Activated naive CD8-positive, alpha-beta T cell treated with anti-CD3 and anti-CD28 coated beads, Interleukin-2, amount 50 U/mL, for 24 hours (primary cell): ENCODE results near the gene COG6.

ENCODE experiments used
- ATAC-seq: fragments of 150-1000 bp; cut with Tn5 transposase; one replicate; pipeline ENCODE4 v1.10.0; 2021
- DNase-seq: peaks from one replicate; pipeline ENCODE4 v3.0.0; 2021
- H3K27ac Mint-ChIP-seq: one replicate; pipeline ENCODE4 v1.8.0; 2021; ENCODE audit warnings: mild to moderate bottlenecking, mixed read lengths
- H3K27me3 Mint-ChIP-seq: one replicate; pipeline ENCODE4 v1.8.0; 2021; ENCODE audit warnings: mixed read lengths
- H3K36me3 Mint-ChIP-seq: one replicate; pipeline ENCODE4 v1.8.0; 2021; ENCODE audit warnings: low read depth, mixed read lengths
- H3K4me1 Mint-ChIP-seq: one replicate; pipeline ENCODE4 v1.8.0; 2021; ENCODE audit warnings: mixed read lengths
- H3K4me3 Mint-ChIP-seq: one replicate; pipeline ENCODE4 v1.8.0; 2021; ENCODE audit warnings: mild to moderate bottlenecking, moderate library complexity, mixed read lengths
- H3K9me3 Mint-ChIP-seq: one replicate; pipeline ENCODE4 v1.8.0; 2021; ENCODE audit warnings: mixed read lengths

Gene COG6

GRCh38 chr13:39768962-39769361 lies 113.5 kb downstream of the COG6 start:
- peaks cover 8% of the 10 kb centered on the region for H3K9me3 Mint-ChIP-seq
- H3K27me3 Mint-ChIP-seq = no peaks in the 10 kb centered on the region
- H3K4me3 Mint-ChIP-seq = no peak overlapping the region
- peaks cover 20% of the 10 kb centered on the region for H3K4me1 Mint-ChIP-seq
- ATAC-seq = no peak
- H3K27ac Mint-ChIP-seq = no peak overlapping the region
- H3K36me3 Mint-ChIP-seq = peaks cover 2% of the 10 kb centered on the region
- DNase-seq = no peak

DNA sequence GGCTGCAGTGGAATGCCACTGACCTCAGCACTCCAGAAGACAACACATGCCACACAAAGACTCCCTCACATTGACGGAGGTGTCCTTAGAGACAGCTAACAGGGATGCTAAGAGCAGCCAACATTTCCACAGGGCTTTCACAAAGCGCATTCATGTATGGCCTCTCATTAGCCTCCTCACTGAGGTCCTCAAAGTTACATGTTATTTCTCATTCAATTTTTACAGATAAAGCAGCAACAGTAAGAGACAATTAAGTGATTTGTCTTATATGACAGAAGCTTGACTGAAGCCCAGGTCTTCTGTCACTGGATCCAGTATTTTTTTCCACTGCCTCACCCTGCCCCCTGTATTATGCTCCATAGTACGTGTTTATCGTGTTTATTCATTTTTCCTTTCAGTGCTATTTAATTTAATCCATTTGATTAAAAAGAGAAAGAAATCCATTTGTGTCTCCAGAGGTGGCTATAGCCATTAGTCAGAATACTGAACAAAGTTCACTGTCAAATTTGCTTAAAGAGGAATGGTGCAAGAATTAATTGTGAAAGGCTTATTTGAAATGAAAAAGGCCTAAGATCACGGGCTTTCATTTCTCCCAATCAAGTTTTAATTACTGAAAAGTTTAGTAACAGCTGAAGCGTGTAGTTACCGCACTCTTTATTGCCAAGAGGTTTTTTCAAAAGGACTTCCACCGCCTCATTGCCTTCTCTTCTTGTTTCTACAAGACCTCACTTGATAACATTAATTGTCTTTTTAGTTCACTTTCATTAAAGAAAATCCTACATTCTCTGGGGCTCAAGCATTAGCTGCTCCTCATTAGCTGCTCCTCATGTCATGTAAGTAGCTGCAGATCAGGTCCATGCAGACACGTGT lies 115.0 kb downstream of the COG6 start:
- DNase-seq (no peak), ATAC-seq (no peak)
- Mint-ChIP-seq H3K27me3 (no peaks in the 10 kb centered on the region), H3K4me3 (no peak overlapping the region), H3K9me3 (peaks cover 8% of the 10 kb centered on the region), H3K27ac (no peak overlapping the region), H3K4me1 (peaks cover 25% of the 10 kb centered on the region), H3K36me3 (peaks cover 2% of the 10 kb centered on the region)

DNA sequence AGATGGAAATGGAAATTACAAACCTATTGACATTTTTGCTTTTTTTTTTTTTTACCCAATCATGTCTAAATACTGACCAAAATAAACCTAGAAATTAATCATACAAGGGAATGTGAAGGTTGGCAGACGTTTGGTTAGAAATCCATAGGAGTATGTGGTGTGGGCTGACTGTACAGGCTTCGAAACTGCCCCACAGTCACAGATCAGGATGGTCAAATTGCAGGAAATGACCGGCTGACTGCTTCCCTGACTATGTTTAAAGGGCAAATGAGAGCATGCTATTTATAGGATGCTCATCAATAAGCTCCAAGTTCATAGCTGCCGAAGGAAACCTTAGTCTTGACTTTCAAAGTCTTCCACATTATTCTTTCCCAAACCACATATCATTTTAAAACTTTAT lies 118.4 kb downstream of the COG6 start:
- no peak overlapping the region for H3K4me3 Mint-ChIP-seq
- no peak for ATAC-seq

DNA sequence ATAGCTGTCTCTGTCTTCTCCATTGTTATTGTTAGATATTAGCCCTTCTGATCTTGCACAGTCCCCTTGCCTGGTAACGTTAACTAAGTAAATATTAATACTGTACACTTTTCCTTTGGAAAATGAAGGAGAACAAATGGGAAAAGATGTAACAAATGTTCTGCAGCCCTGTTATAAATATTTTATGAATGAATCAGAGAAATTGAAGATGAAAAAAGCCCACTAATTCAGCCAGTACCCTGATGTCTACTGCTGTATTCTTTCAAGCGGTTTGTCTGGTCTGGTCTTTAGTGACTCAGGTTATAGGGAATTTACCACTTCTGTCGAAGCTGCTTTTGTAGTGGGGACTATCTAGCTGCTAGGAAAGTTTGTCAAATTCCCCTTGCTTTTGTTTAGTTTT lies 121.0 kb downstream of the COG6 start:
- no peak for DNase-seq
- Mint-ChIP-seq H3K36me3 (peaks cover 10% of the 10 kb centered on the region), H3K4me1 (peaks cover 59% of the 10 kb centered on the region), H3K4me3 (no peak overlapping the region), H3K27ac (peak overlapping the region; percentile 97), H3K9me3 (peaks cover 24% of the 10 kb centered on the region), H3K27me3 (no peaks in the 10 kb centered on the region)
- ATAC-seq = peak; percentile 77

More for the DNA sequence above, 118.4 kb downstream of the COG6 start:
- Mint-ChIP-seq H3K27ac (no peak overlapping the region), H3K36me3 (peaks cover 6% of the 10 kb centered on the region), H3K4me1 (peaks cover 38% of the 10 kb centered on the region), H3K9me3 (peaks cover 22% of the 10 kb centered on the region), H3K27me3 (no peaks in the 10 kb centered on the region)
- DNase-seq = no peak

- Mint-ChIP-seq H3K9me3 (peaks cover 23% of the 10 kb centered on the region), H3K27me3 (no peaks in the 10 kb centered on the region)
- ATAC-seq = no peak
Observed at GRCh38 chr13:39777021-39777420, 121.6 kb downstream of the COG6 start.

DNA sequence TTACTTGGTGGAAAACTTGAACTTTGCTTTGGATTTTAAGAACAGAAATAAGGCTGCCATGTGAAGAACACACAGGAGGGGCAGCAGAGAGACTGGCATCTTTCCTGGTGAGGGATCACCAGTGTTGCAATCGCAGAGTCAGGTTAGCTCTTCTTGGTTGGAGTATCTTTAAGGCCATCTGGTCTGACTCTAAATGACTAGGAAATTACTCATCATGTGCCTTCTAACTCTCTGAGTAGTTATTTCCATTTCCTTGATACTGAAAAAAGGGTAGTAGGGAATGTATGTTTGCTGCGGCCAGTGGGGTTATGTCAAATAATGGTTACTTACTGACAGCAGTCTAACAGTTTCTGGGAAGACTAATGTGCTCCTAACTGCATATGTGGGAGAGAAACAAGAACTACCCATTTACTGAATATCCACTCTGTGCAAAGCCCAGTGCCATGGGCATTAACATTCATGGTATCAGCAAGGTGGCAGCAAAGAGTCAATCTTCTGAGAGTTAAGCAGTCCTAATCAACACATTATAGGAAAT lies 122.1 kb downstream of the COG6 start:
- peak; percentile 82 for ATAC-seq

More at GRCh38 chr13:39777021-39777420, 121.6 kb downstream of the COG6 start:
- Mint-ChIP-seq H3K36me3 (peaks cover 10% of the 10 kb centered on the region), H3K27ac (peak overlapping the region; percentile 97), H3K4me1 (peaks cover 64% of the 10 kb centered on the region), H3K4me3 (no peak overlapping the region)
- DNase-seq = no peak

DNA sequence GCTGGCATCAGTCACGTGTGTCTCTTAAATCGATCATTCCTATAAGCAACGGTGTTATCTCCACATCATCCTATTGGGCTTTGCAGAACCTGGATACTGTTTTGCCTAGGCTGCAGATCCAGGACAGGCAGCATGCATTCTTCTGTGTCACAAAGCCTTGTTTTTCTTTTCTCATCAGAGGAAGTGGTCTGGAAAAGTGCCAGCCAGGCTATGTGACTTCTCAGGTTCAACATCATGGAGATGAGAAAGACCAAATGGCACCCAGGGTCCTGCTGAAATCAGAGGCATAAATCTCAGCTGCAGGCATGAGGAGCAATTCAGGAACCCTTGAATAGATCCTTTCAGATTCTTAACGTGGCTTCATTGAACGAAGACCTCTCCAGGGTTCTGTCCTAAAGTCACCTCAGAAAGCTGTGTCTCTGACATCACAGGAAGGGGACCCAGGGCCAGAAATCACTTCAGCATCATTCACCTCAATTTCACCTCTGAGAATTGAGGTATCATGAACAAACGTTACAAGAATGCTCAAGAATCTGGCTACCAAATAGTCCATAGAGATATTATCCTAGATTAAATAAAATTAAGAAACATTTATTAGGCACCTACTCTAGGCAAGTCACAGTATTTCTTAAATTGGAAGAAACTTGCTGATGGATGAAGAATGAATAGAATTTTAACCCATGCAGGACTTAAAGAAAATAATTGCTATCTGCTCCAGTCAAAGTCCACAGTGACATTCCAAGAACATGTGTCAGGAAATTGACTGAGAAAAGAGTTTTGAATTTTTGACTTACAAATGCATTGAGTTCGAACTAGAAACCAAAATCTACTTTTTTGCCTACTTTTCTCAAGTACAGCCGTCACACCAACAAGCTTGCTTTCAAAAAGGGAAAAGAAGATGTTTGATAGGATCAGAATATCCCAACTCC lies 124.1 kb downstream of the COG6 start:
- peak overlapping the region; percentile 97 for H3K27ac Mint-ChIP-seq
- peaks cover 72% of the 10 kb centered on the region for H3K4me1 Mint-ChIP-seq
- H3K4me3 Mint-ChIP-seq = no peak overlapping the region
- peaks cover 16% of the 10 kb centered on the region for H3K9me3 Mint-ChIP-seq
- ATAC-seq (no peak), DNase-seq (peak; percentile 42)
- peaks cover 8% of the 10 kb centered on the region for H3K36me3 Mint-ChIP-seq
- no peaks in the 10 kb centered on the region for H3K27me3 Mint-ChIP-seq

More for the DNA sequence above, 122.1 kb downstream of the COG6 start:
- Mint-ChIP-seq H3K36me3 (peaks cover 8% of the 10 kb centered on the region), H3K4me3 (peak overlapping the region; percentile 15), H3K4me1 (peaks cover 70% of the 10 kb centered on the region), H3K27ac (peak overlapping the region; percentile 97), H3K9me3 (peaks cover 20% of the 10 kb centered on the region), H3K27me3 (no peaks in the 10 kb centered on the region)
- DNase-seq = peak; percentile 49

DNA sequence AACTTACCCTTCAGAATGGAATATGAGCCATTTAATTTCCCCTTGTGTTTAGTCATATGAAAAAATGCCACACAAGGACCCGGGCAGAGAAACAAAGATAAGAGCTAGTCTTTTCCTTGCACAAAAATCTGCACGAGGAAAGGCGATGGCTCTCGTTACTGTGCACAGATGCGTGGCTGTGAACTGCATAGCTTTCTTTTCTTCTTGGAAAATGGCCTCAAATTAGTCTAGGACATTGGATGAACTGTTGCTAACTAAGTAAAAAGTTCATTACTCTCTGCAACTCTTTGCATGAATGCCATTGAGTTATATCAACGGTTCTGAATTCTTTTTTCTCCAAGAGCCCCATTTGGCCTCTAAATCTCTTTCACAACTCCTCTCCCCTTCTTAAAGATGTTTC lies 125.2 kb downstream of the COG6 start:
- H3K4me1 Mint-ChIP-seq = peaks cover 66% of the 10 kb centered on the region
- H3K36me3 Mint-ChIP-seq = peaks cover 8% of the 10 kb centered on the region
- no peak overlapping the region for H3K27ac Mint-ChIP-seq

GRCh38 chr13:39781381-39781780 lies 125.9 kb downstream of the COG6 start:
- peaks cover 16% of the 10 kb centered on the region for H3K9me3 Mint-ChIP-seq
- no peak for DNase-seq

More for the DNA sequence above, 125.2 kb downstream of the COG6 start:
- H3K4me3 Mint-ChIP-seq = no peak overlapping the region
- H3K27me3 Mint-ChIP-seq = no peaks in the 10 kb centered on the region
- ATAC-seq = no peak
- peaks cover 16% of the 10 kb centered on the region for H3K9me3 Mint-ChIP-seq
- DNase-seq = no peak

DNA sequence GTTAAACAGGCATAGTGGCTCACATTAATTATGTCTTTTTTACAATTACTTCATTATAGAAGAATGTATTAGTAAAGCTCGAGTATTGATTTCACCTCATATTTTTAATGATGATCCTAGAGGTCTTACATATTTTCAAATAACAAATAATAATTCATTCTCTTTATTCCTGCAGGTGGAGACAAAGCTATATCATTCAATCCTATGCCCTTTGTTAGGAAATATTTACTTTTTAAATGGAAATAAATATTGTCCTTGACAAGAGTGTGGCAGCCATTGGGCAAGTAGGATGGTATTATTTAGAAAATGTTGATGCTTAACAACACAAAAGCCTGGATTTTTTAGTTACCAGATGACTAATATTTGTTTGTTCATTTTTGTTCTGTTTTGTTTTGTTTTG lies 127.6 kb downstream of the COG6 start:
- ATAC-seq (no peak), DNase-seq (no peak)
- Mint-ChIP-seq H3K27ac (no peak overlapping the region), H3K27me3 (no peaks in the 10 kb centered on the region), H3K4me1 (peaks cover 58% of the 10 kb centered on the region), H3K9me3 (peaks cover 8% of the 10 kb centered on the region), H3K4me3 (no peak overlapping the region), H3K36me3 (peaks cover 8% of the 10 kb centered on the region)

More at GRCh38 chr13:39781381-39781780, 125.9 kb downstream of the COG6 start:
- H3K36me3 Mint-ChIP-seq = peaks cover 8% of the 10 kb centered on the region
- peak overlapping the region; percentile 44 for H3K27ac Mint-ChIP-seq
- no peak for ATAC-seq
- H3K27me3 Mint-ChIP-seq = no peaks in the 10 kb centered on the region
- peaks cover 66% of the 10 kb centered on the region for H3K4me1 Mint-ChIP-seq
- H3K4me3 Mint-ChIP-seq = no peak overlapping the region

DNA sequence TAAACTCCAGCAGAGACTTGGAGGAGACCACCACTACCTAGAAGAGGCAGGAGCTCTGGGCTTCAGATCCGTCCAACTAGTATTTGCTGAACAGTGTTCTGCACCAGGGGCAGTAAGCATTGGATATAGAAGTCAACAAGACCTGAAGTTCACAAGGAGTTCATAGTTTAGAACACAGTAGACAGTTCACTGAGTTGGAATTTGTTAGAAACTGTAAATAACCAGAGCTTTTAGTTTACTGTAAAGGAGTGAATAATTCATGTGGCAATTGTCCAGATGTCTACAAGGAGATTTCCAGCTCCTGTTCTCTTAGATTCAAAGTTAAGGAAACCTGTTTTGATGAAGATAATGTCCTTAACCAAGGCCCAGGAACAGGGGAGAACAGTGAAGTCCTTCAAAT lies 128.9 kb downstream of the COG6 start:
- no peak for ATAC-seq
- peaks cover 45% of the 10 kb centered on the region for H3K4me1 Mint-ChIP-seq
- peaks cover 11% of the 10 kb centered on the region for H3K36me3 Mint-ChIP-seq
- H3K27ac Mint-ChIP-seq = no peak overlapping the region
- no peak overlapping the region for H3K4me3 Mint-ChIP-seq
- DNase-seq = no peak
- peaks cover 14% of the 10 kb centered on the region for H3K9me3 Mint-ChIP-seq
- H3K27me3 Mint-ChIP-seq = no peaks in the 10 kb centered on the region

DNA sequence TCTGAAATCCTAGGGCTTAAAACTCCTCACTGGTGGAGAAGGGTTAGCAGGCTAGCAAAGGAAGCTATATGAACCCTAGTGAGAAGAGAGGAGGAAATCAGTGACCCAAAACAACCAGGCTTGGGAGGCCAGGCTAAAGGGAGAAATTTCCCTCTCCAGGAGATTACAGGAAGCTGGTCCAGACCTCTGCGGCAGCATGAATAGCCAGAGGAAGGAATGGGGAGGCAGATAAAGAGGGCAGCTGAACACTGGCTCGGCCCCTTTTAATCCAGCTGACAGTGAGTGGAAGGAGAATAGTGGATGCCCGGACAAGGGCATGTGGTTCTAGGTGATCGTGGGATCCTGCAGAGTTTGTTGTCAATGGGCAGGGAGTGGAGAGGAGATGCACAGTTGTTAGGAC lies 130.6 kb downstream of the COG6 start:
- H3K36me3 Mint-ChIP-seq = peaks cover 16% of the 10 kb centered on the region
- peaks cover 32% of the 10 kb centered on the region for H3K4me1 Mint-ChIP-seq
- H3K9me3 Mint-ChIP-seq = peaks cover 23% of the 10 kb centered on the region
- DNase-seq (no peak), ATAC-seq (no peak)
- no peak overlapping the region for H3K4me3 Mint-ChIP-seq
- H3K27ac Mint-ChIP-seq = no peak overlapping the region
- no peaks in the 10 kb centered on the region for H3K27me3 Mint-ChIP-seq

- no peak overlapping the region for H3K4me3 Mint-ChIP-seq
- ATAC-seq = peak; percentile 85
Observed at GRCh38 chr13:39787086-39787487, 131.6 kb downstream of the COG6 start.

GRCh38 chr13:39788102-39788501 lies 132.6 kb downstream of the COG6 start:
- Mint-ChIP-seq H3K9me3 (peaks cover 23% of the 10 kb centered on the region), H3K36me3 (peaks cover 16% of the 10 kb centered on the region), H3K27me3 (no peaks in the 10 kb centered on the region), H3K4me1 (peaks cover 16% of the 10 kb centered on the region), H3K4me3 (no peak overlapping the region), H3K27ac (no peak overlapping the region)
- no peak for ATAC-seq
- no peak for DNase-seq

More at GRCh38 chr13:39787086-39787487, 131.6 kb downstream of the COG6 start:
- peaks cover 16% of the 10 kb centered on the region for H3K36me3 Mint-ChIP-seq
- peaks cover 23% of the 10 kb centered on the region for H3K4me1 Mint-ChIP-seq
- H3K27ac Mint-ChIP-seq = peak overlapping the region; percentile 24
- no peak for DNase-seq
- peaks cover 23% of the 10 kb centered on the region for H3K9me3 Mint-ChIP-seq
- no peaks in the 10 kb centered on the region for H3K27me3 Mint-ChIP-seq
